Type B pancreatic cell (in vitro differentiated cells): Measurements from ENCODE around the gene PRORP. TPM values are rescaled to one million over a fixed set of nuclear protein-coding genes. Genes with fewer than 3 reads are reported as not detected.
"Not testable (repeated sequence)": the region's sequence is repeated elsewhere in the genome, so short reads cannot be mapped to it uniquely, and the experiment has no call there.

Experiments
- DNase-seq: peaks from one replicate; pipeline ENCODE4 v3.0.0; 2021; ENCODE audit warnings: mixed read lengths; ENCODE audit not compliant: unreplicated experiment; ENCODE audit errors: extremely low spot score
- H3K27ac Mint-ChIP-seq: 2 replicates; pipeline ENCODE4 v1.8.0; 2021; ENCODE audit warnings: mild to moderate bottlenecking, mixed read lengths
- H3K27me3 Mint-ChIP-seq: 2 replicates; pipeline ENCODE4 v1.8.0; 2021; ENCODE audit warnings: mixed read lengths
- H3K36me3 Mint-ChIP-seq: 2 replicates; pipeline ENCODE4 v1.8.0; 2021; ENCODE audit warnings: mixed read lengths
- H3K4me1 Mint-ChIP-seq: one replicate; pipeline ENCODE4 v1.8.0; 2021; ENCODE audit warnings: mixed read lengths; ENCODE audit not compliant: unreplicated experiment
- H3K4me3 Mint-ChIP-seq: 2 replicates; pipeline ENCODE4 v1.8.0; 2021; ENCODE audit warnings: mild to moderate bottlenecking, mixed read lengths
- H3K9me3 Mint-ChIP-seq: 2 replicates; pipeline ENCODE4 v1.8.0; 2021; ENCODE audit warnings: mixed read lengths
- CTCF ChIP-seq: fragments of 200-600 bp; sonication (generic); conservative IDR thresholded peaks from 2 replicates; pipeline ENCODE4 v1.5.0; 2021; ENCODE audit warnings: antibody characterized with exemption, mild to moderate bottlenecking
- total RNA-seq: library from RNA; stranded (reverse); gene quantifications from 2 replicates; pipeline ENCODE4 v1.2.1, GENCODE V29; 2021; ENCODE audit warnings: low replicate concordance

The PRORP gene
- total RNA-seq, 1 donor from 2014 or later = 33.9 TPM

- peaks cover 20% of the 10 kb centered on the region for H3K36me3 Mint-ChIP-seq
- no peak for TF ChIP-seq CTCF
Observed at GRCh38 chr14:35149239-35149638, 26.9 kb downstream of the PRORP start.

GRCh38 chr14:35152531-35152930 lies 30.2 kb downstream of the PRORP start:
- not testable (repeated sequence) for H3K27ac Mint-ChIP-seq, H3K9me3 Mint-ChIP-seq, DNase-seq, H3K4me3 Mint-ChIP-seq, H3K27me3 Mint-ChIP-seq, H3K4me1 Mint-ChIP-seq
- H3K36me3 Mint-ChIP-seq = peaks cover 20% of the 10 kb centered on the region

More at GRCh38 chr14:35149239-35149638, 26.9 kb downstream of the PRORP start:
- DNase-seq = no peak
- H3K9me3 Mint-ChIP-seq = peaks cover 4% of the 10 kb centered on the region
- H3K27me3 Mint-ChIP-seq = no peaks in the 10 kb centered on the region
- no peak overlapping the region for H3K27ac Mint-ChIP-seq
- H3K4me1 Mint-ChIP-seq = no peaks in the 10 kb centered on the region
- no peak overlapping the region for H3K4me3 Mint-ChIP-seq

- no peak for DNase-seq
- Mint-ChIP-seq H3K36me3 (peaks cover 16% of the 10 kb centered on the region), H3K27me3 (no peaks in the 10 kb centered on the region), H3K4me1 (no peaks in the 10 kb centered on the region), H3K4me3 (no peak overlapping the region), H3K27ac (no peak overlapping the region), H3K9me3 (no peaks in the 10 kb centered on the region)
- TF ChIP-seq CTCF = no peak
Observed at GRCh38 chr14:35154016-35154415, 31.7 kb downstream of the PRORP start.

GRCh38 chr14:35155962-35156361 lies 33.6 kb downstream of the PRORP start:
- no peaks in the 10 kb centered on the region for H3K4me1 Mint-ChIP-seq
- no peaks in the 10 kb centered on the region for H3K9me3 Mint-ChIP-seq
- H3K27me3 Mint-ChIP-seq = no peaks in the 10 kb centered on the region
- no peak for TF ChIP-seq CTCF
- no peak overlapping the region for H3K27ac Mint-ChIP-seq
- no peak overlapping the region for H3K4me3 Mint-ChIP-seq
- no peak for DNase-seq
- peaks cover 8% of the 10 kb centered on the region for H3K36me3 Mint-ChIP-seq

- H3K27ac Mint-ChIP-seq = no peak overlapping the region
- no peaks in the 10 kb centered on the region for H3K27me3 Mint-ChIP-seq
Observed at GRCh38 chr14:35158491-35158890, 36.1 kb downstream of the PRORP start.

More at GRCh38 chr14:35158491-35158890, 36.1 kb downstream of the PRORP start:
- no peak for DNase-seq
- H3K9me3 Mint-ChIP-seq = no peaks in the 10 kb centered on the region
- H3K4me3 Mint-ChIP-seq = no peak overlapping the region
- H3K36me3 Mint-ChIP-seq = peaks cover 5% of the 10 kb centered on the region
- no peak for TF ChIP-seq CTCF
- no peaks in the 10 kb centered on the region for H3K4me1 Mint-ChIP-seq
